Fibroblast of the aortic adventitia (primary cell): ENCODE data around the gene PCSK6. TPM values are rescaled to one million over a fixed set of nuclear protein-coding genes. Genes with fewer than 3 reads are reported as not detected.

Experiments used
- DNase-seq: peaks from one replicate; pipeline ENCODE4 v3.0.0-alpha.2; 2010; ENCODE audit warnings: low read depth
- H3K4me3 ChIP-seq: 2 replicates; pipeline ENCODE4 v1.5.1; 2011; ENCODE audit warnings: low read depth, mild to moderate bottlenecking, control low read depth, low read length, moderate library complexity
- CTCF ChIP-seq: IDR thresholded peaks from 2 replicates; pipeline ENCODE4 v1.5.1; 2011; ENCODE audit warnings: mild to moderate bottlenecking, low read length, control low read depth, inconsistent platforms; ENCODE audit not compliant: insufficient read depth
- total RNA-seq: library from RNA; depleted of rRNA; stranded (reverse); fragments of >200 nt; gene quantifications from 2 replicates; pipeline ENCODE4 v1.2.3, GENCODE V29; 2012; ENCODE audit warnings: low replicate concordance

Gene PCSK6
- total RNA-seq, 1 donor, result 0.81 TPM

GRCh38 chr15:101478701-101479341 lies 10.7 kb downstream of the PCSK6 start:
- no peak for TF ChIP-seq CTCF
- no peak overlapping the region for H3K4me3 ChIP-seq
- no peak for DNase-seq

GRCh38 chr15:101477851-101478362 lies 11.6 kb downstream of the PCSK6 start:
- no peak for DNase-seq
- TF ChIP-seq CTCF, result no peak
- no peak overlapping the region for H3K4me3 ChIP-seq

GRCh38 chr15:101476756-101477155 lies 12.8 kb downstream of the PCSK6 start:
- no peak for DNase-seq
- H3K4me3 ChIP-seq, result no peak overlapping the region
- TF ChIP-seq CTCF, result no peak

- no peak overlapping the region for H3K4me3 ChIP-seq
- no peak for DNase-seq
- TF ChIP-seq CTCF, result no peak
These were observed 14.5 kb downstream of the PCSK6 start for GRCh38 chr15:101474983-101475382.

- no peak for TF ChIP-seq CTCF
- no peak for DNase-seq
- no peak overlapping the region for H3K4me3 ChIP-seq
These were observed 15.3 kb downstream of the PCSK6 start for GRCh38 chr15:101474233-101474632.

- no peak for DNase-seq
- TF ChIP-seq CTCF, result no peak
These were observed 17.5 kb downstream of the PCSK6 start for GRCh38 chr15:101472033-101472432.

GRCh38 chr15:101470548-101471239 lies 18.8 kb downstream of the PCSK6 start:
- no peak overlapping the region for H3K4me3 ChIP-seq
- no peak for TF ChIP-seq CTCF
- DNase-seq, result no peak

More at GRCh38 chr15:101472033-101472432, 17.5 kb downstream of the PCSK6 start:
- H3K4me3 ChIP-seq, result no peak overlapping the region
